Measurements from ENCODE around the gene DPYSL4.

Gene DPYSL4

GRCh38 chr10:132242103-132242840, 55.5 kb downstream of the DPYSL4 start:
- Histone ChIP-seq H3K27me3 (ENCODE audit: control insufficient read depth, insufficient read depth, low read length) (no peaks in the 10 kb centered on the region), H3K4me1 (ENCODE audit: control insufficient read depth, insufficient read depth, low read length) (no peaks in the 10 kb centered on the region), H3K27ac (ENCODE audit: low read depth, low read length) (no peak overlapping the region), H3K9me3 (ENCODE audit: control insufficient read depth, insufficient read depth, low read length) (no peaks in the 10 kb centered on the region), H3K9ac (ENCODE audit: low read depth, low read length) (no peak overlapping the region), H3K4me3 (ENCODE audit: low read depth, low read length) (no peak overlapping the region), H3K36me3 (ENCODE audit: control insufficient read depth, insufficient read depth, low read length) (no peaks in the 10 kb centered on the region)

- H3K4me1 ChIP-seq (ENCODE audit: control insufficient read depth, insufficient read depth, low read length): no peaks in the 10 kb centered on the region
- H3K9me3 ChIP-seq (ENCODE audit: control insufficient read depth, insufficient read depth, low read length): no peaks in the 10 kb centered on the region
- H3K27ac ChIP-seq (ENCODE audit: low read depth, low read length): no peak overlapping the region
- no peak overlapping the region for H3K9ac ChIP-seq (ENCODE audit: low read depth, low read length)
- H3K4me3 ChIP-seq (ENCODE audit: low read depth, low read length): no peak overlapping the region
- no peaks in the 10 kb centered on the region for H3K36me3 ChIP-seq (ENCODE audit: control insufficient read depth, insufficient read depth, low read length)
- no peaks in the 10 kb centered on the region for H3K27me3 ChIP-seq (ENCODE audit: control insufficient read depth, insufficient read depth, low read length)
Observed at GRCh38 chr10:132243141-132243540, 56.4 kb downstream of the DPYSL4 start.

DNA sequence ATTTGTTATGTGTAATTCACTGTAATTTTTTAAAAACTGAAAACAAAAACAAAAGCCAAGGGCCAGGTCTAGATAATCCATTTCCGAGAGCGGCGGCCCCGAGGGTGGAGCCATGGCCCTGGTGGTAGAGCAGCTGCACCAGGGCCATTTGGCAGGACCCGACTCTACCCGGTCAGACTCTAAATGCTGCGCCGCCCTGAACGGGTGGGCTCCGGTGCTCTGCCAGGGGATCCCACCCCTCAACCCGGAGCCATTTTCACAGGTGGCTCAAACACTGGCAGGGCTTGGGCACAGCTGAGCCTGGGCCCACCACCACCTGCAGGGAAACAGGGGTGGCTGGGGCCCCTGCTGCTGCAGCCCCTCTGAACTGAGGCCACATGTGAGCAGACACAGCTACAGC, 56.9 kb downstream of the DPYSL4 start:
- Histone ChIP-seq H3K9me3 (ENCODE audit: control insufficient read depth, insufficient read depth, low read length) (no peaks in the 10 kb centered on the region), H3K9ac (ENCODE audit: low read depth, low read length) (no peak overlapping the region), H3K36me3 (ENCODE audit: control insufficient read depth, insufficient read depth, low read length) (no peaks in the 10 kb centered on the region), H3K27ac (ENCODE audit: low read depth, low read length) (no peak overlapping the region), H3K4me1 (ENCODE audit: control insufficient read depth, insufficient read depth, low read length) (peaks cover 3% of the 10 kb centered on the region; the same call in 1 of the 2 replicates), H3K4me3 (ENCODE audit: low read depth, low read length) (no peak overlapping the region), H3K27me3 (ENCODE audit: control insufficient read depth, insufficient read depth, low read length) (no peaks in the 10 kb centered on the region)

DNA sequence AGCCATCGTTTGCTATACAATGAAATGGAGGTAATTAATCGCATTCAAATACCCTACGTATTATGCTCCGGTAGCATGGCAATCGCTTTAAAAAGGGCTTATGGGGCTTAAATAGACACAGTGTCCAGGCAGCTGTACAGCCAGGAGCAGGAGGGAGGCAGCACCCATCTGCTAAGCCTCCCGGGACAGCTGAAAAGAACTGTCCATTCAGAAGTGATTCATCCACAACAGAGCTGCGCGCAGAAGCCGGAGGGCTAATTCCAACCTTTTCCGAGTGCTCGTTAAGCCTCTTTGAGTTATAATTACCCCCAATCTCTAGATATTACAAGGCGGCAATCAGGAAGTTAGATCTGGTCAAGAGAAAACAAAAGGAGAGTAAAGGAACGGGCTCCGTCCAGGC, 58.3 kb downstream of the DPYSL4 start:
- Histone ChIP-seq H3K27ac (ENCODE audit: low read depth, low read length) (no peak overlapping the region), H3K9me3 (ENCODE audit: control insufficient read depth, insufficient read depth, low read length) (no peaks in the 10 kb centered on the region), H3K9ac (ENCODE audit: low read depth, low read length) (no peak overlapping the region), H3K36me3 (ENCODE audit: control insufficient read depth, insufficient read depth, low read length) (no peaks in the 10 kb centered on the region), H3K4me3 (ENCODE audit: low read depth, low read length) (no peak overlapping the region), H3K4me1 (ENCODE audit: control insufficient read depth, insufficient read depth, low read length) (peaks cover 5% of the 10 kb centered on the region; the same call in 1 of the 2 replicates), H3K27me3 (ENCODE audit: control insufficient read depth, insufficient read depth, low read length) (no peaks in the 10 kb centered on the region)

DNA sequence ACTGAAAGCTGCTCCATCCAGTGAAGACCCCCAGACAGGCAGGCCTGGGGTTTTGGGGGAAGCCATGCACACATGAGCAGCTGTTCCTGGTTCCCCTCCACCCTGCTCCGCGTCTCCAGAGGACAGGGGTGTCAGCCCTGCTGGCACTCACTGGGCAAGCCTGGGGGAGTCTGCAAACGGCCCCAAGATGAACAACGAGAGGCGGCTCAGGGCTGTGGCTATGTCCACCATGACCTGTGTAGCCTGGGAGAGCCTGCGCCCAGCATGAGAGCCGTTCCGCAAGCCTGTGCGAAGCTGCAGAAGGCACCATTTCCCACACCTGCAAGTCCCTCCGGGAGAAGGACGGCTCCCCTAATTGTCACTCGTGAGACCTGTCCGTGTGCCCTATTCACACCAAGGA, 59.5 kb downstream of the DPYSL4 start:
- no peak overlapping the region for H3K4me3 ChIP-seq (ENCODE audit: low read depth, low read length)
- H3K9me3 ChIP-seq (ENCODE audit: control insufficient read depth, insufficient read depth, low read length): no peaks in the 10 kb centered on the region
- H3K36me3 ChIP-seq (ENCODE audit: control insufficient read depth, insufficient read depth, low read length): no peaks in the 10 kb centered on the region
- H3K27ac ChIP-seq (ENCODE audit: low read depth, low read length): no peak overlapping the region
- peaks cover 5% of the 10 kb centered on the region; the same call in 1 of the 2 replicates for H3K4me1 ChIP-seq (ENCODE audit: control insufficient read depth, insufficient read depth, low read length)
- no peaks in the 10 kb centered on the region for H3K27me3 ChIP-seq (ENCODE audit: control insufficient read depth, insufficient read depth, low read length)
- no peak overlapping the region for H3K9ac ChIP-seq (ENCODE audit: low read depth, low read length)

GRCh38 chr10:132247943-132248342, 61.2 kb downstream of the DPYSL4 start:
- Histone ChIP-seq H3K4me3 (ENCODE audit: low read depth, low read length) (no peak overlapping the region), H3K9me3 (ENCODE audit: control insufficient read depth, insufficient read depth, low read length) (no peaks in the 10 kb centered on the region), H3K27me3 (ENCODE audit: control insufficient read depth, insufficient read depth, low read length) (no peaks in the 10 kb centered on the region), H3K4me1 (ENCODE audit: control insufficient read depth, insufficient read depth, low read length) (peaks cover 5% of the 10 kb centered on the region; the same call in 1 of the 2 replicates), H3K9ac (ENCODE audit: low read depth, low read length) (no peak overlapping the region), H3K27ac (ENCODE audit: low read depth, low read length) (no peak overlapping the region), H3K36me3 (ENCODE audit: control insufficient read depth, insufficient read depth, low read length) (no peaks in the 10 kb centered on the region)

GRCh38 chr10:132248455-132249225, 61.9 kb downstream of the DPYSL4 start:
- peaks cover 5% of the 10 kb centered on the region; the same call in 1 of the 2 replicates for H3K4me1 ChIP-seq (ENCODE audit: control insufficient read depth, insufficient read depth, low read length)
- H3K27ac ChIP-seq (ENCODE audit: low read depth, low read length): no peak overlapping the region
- no peak overlapping the region for H3K9ac ChIP-seq (ENCODE audit: low read depth, low read length)
- H3K36me3 ChIP-seq (ENCODE audit: control insufficient read depth, insufficient read depth, low read length): no peaks in the 10 kb centered on the region
- no peaks in the 10 kb centered on the region for H3K9me3 ChIP-seq (ENCODE audit: control insufficient read depth, insufficient read depth, low read length)
- H3K27me3 ChIP-seq (ENCODE audit: control insufficient read depth, insufficient read depth, low read length): no peaks in the 10 kb centered on the region
- peak overlapping the region; percentile 66 for H3K4me3 ChIP-seq (ENCODE audit: low read depth, low read length)

GRCh38 chr10:132249226-132249724, 62.5 kb downstream of the DPYSL4 start:
- H3K27ac ChIP-seq (ENCODE audit: low read depth, low read length): no peak overlapping the region
- no peak overlapping the region for H3K9ac ChIP-seq (ENCODE audit: low read depth, low read length)
- no peak overlapping the region; the same call in 1 of the 2 replicates for H3K4me3 ChIP-seq (ENCODE audit: low read depth, low read length)
- H3K4me1 ChIP-seq (ENCODE audit: control insufficient read depth, insufficient read depth, low read length): peaks cover 5% of the 10 kb centered on the region; the same call in 1 of the 2 replicates
- no peaks in the 10 kb centered on the region for H3K9me3 ChIP-seq (ENCODE audit: control insufficient read depth, insufficient read depth, low read length)
- H3K27me3 ChIP-seq (ENCODE audit: control insufficient read depth, insufficient read depth, low read length): no peaks in the 10 kb centered on the region
- no peaks in the 10 kb centered on the region for H3K36me3 ChIP-seq (ENCODE audit: control insufficient read depth, insufficient read depth, low read length)

- no peak overlapping the region for H3K4me3 ChIP-seq (ENCODE audit: low read depth, low read length)
Observed at GRCh38 chr10:132249824-132250375, 63.2 kb downstream of the DPYSL4 start.

GRCh38 chr10:132250481-132251475, 64.0 kb downstream of the DPYSL4 start:
- Histone ChIP-seq H3K4me3 (ENCODE audit: low read depth, low read length) (no peak overlapping the region), H3K9me3 (ENCODE audit: control insufficient read depth, insufficient read depth, low read length) (no peaks in the 10 kb centered on the region)

More at GRCh38 chr10:132249824-132250375, 63.2 kb downstream of the DPYSL4 start:
- Histone ChIP-seq H3K4me1 (ENCODE audit: control insufficient read depth, insufficient read depth, low read length) (peaks cover 5% of the 10 kb centered on the region; the same call in 1 of the 2 replicates), H3K36me3 (ENCODE audit: control insufficient read depth, insufficient read depth, low read length) (no peaks in the 10 kb centered on the region), H3K27me3 (ENCODE audit: control insufficient read depth, insufficient read depth, low read length) (no peaks in the 10 kb centered on the region), H3K9ac (ENCODE audit: low read depth, low read length) (no peak overlapping the region), H3K9me3 (ENCODE audit: control insufficient read depth, insufficient read depth, low read length) (no peaks in the 10 kb centered on the region), H3K27ac (ENCODE audit: low read depth, low read length) (no peak overlapping the region)

More at GRCh38 chr10:132250481-132251475, 64.0 kb downstream of the DPYSL4 start:
- H3K9ac ChIP-seq (ENCODE audit: low read depth, low read length): no peak overlapping the region
- H3K27me3 ChIP-seq (ENCODE audit: control insufficient read depth, insufficient read depth, low read length): no peaks in the 10 kb centered on the region
- H3K4me1 ChIP-seq (ENCODE audit: control insufficient read depth, insufficient read depth, low read length): peaks cover 5% of the 10 kb centered on the region; the same call in 1 of the 2 replicates
- H3K36me3 ChIP-seq (ENCODE audit: control insufficient read depth, insufficient read depth, low read length): no peaks in the 10 kb centered on the region
- H3K27ac ChIP-seq (ENCODE audit: low read depth, low read length): no peak overlapping the region
